Measurements from ENCODE around the gene GATAD2A.

The GATAD2A gene

DNA sequence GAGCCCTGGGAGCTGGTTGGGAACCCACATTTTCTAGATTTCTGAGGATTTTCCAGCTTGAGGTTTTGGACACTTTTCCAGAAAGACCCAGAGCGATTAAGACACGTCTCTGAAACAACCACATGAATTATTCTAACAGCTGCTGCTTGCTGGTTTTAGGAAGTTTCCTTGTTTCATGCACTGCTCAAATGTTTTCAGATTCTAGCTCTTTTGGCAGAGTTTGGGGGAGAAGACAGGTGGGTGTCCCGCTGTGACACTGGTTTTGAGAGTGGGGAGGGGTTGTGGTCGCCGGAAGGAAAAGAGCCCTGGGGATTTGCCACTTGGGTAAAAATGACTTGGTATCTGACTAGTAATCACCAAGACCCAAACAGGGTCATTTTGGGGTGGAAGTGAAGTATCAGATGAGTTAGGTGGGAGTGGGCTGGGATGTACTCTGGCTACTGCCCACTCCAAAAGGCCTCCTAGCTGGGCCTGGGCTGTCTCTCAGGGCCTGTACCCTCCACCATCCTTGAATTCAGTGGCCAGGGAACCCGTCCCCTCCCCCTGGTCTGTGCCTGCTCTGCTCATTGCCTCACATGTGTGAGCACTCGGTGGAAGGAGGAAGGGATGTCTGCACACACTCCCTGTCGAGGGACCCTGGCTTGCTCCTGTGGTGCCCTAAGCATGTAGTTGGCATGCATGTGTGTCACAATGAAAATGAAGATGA lies 13.2 kb downstream of the GATAD2A start:
- no peak for DNase-seq (ENCODE audit: low spot score in 2 of 2)
- Mint-ChIP-seq H3K36me3 (ENCODE audit: insufficient read depth) (peaks cover 19% of the 10 kb centered on the region), H3K4me1 (peaks cover 72% of the 10 kb centered on the region), H3K9me3 (no peaks in the 10 kb centered on the region), H3K27ac (ENCODE audit: low read depth) (peak overlapping the region; percentile 83), H3K27me3 (no peaks in the 10 kb centered on the region), H3K4me3 (peak overlapping the region; percentile 56)
- ATAC-seq (replicated peaks; ENCODE audit: extremely low read depth, poor library complexity, severe bottlenecking): no peak

DNA sequence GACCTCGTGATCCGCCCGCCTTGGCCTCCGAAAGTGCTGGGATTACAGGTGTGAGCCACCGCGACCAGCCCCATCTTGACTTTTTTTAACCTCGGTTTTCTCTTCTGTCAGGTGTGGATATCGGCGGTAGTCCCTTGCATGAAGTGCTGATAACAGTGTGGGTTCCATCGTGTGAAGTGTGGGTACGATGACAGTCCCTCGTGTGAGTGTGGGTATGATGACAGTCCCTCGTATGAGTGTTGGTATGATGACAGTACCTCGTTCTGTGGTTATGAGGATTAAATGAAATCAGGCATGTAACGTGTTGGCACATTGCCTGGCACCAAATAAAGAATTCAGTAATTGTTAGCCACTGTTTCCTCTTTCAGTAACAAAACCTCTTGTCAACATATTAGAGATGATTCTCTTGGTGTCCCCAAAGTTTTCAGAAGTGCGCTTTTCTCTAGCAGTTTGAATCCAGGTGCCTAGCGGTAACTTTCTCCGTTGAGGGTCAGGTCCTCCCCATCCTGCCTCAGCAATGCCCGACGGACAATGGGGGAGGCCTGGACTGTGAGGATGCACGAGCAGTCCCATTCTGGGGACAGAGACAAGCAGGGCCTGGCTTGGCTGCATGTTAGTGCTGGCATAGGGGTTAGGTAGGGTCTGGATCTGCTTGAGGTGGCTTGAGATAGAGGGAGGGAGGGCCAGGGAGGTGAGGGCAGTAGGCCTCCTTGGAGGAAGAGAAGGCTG lies 15.3 kb downstream of the GATAD2A start:
- H3K9me3 Mint-ChIP-seq: no peaks in the 10 kb centered on the region
- ATAC-seq (replicated peaks; ENCODE audit: extremely low read depth, poor library complexity, severe bottlenecking): peak; percentile 100
- peak overlapping the region; percentile 56 for H3K4me3 Mint-ChIP-seq
- H3K36me3 Mint-ChIP-seq (ENCODE audit: insufficient read depth): peaks cover 13% of the 10 kb centered on the region
- peaks cover 73% of the 10 kb centered on the region for H3K4me1 Mint-ChIP-seq
- peak; percentile 30 to 82 for DNase-seq (ENCODE audit: low spot score in 2 of 2)
- H3K27me3 Mint-ChIP-seq: no peaks in the 10 kb centered on the region
- H3K27ac Mint-ChIP-seq (ENCODE audit: low read depth): peak overlapping the region; percentile 89

DNA sequence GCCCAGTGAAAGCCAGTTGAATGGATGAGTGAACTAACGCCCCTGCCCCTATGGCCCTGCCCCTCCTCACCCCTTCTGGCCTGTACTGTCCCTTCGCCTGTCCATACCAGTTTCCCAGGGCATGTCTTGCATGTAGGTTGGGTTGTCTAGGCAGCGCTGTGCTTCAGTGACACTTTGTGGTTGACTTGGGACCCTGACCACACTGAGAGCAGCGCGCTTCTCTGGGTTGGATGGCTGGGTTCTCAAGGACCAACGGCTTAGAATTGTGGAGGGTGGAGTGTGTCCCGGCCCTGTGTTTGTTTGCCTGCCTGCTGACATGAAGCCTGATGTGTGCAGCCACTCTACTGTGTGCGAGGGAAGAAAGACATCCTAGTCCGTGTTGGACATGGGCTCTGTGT lies 15.8 kb downstream of the GATAD2A start:
- Mint-ChIP-seq H3K4me1 (peaks cover 73% of the 10 kb centered on the region), H3K9me3 (no peaks in the 10 kb centered on the region), H3K27me3 (no peaks in the 10 kb centered on the region), H3K4me3 (peak overlapping the region; percentile 56), H3K27ac (ENCODE audit: low read depth) (peak overlapping the region; percentile 89), H3K36me3 (ENCODE audit: insufficient read depth) (peaks cover 13% of the 10 kb centered on the region)
- no peak for ATAC-seq (replicated peaks; ENCODE audit: extremely low read depth, poor library complexity, severe bottlenecking)
- no peak for DNase-seq (ENCODE audit: low spot score in 2 of 2)

DNA sequence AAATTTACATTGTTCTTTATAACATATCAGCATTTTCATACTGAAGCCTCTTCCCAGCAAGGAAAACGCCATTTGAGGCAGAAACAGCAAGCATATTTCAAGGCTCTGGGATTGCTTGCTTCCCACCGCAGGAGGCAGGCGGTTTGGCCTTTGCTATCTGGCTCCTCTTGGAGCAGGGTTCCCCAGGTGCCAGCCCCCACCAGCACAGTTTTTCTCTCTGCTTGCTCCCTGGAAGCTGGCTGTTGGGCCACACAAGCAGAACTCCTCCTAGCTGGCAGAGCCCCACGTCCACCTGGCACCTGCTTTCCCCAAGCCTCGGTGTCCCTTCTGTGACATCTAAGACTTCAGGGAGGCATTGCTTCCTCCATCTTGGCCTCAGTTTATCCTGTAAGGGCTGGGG lies 16.7 kb downstream of the GATAD2A start:
- peak overlapping the region; percentile 56 for H3K4me3 Mint-ChIP-seq
- H3K36me3 Mint-ChIP-seq (ENCODE audit: insufficient read depth): peaks cover 14% of the 10 kb centered on the region
- H3K9me3 Mint-ChIP-seq: no peaks in the 10 kb centered on the region
- no peak for ATAC-seq (replicated peaks; ENCODE audit: extremely low read depth, poor library complexity, severe bottlenecking)
- peaks cover 75% of the 10 kb centered on the region for H3K4me1 Mint-ChIP-seq
- no peak for DNase-seq (ENCODE audit: low spot score in 2 of 2)
- H3K27me3 Mint-ChIP-seq: no peaks in the 10 kb centered on the region
- peak overlapping the region; percentile 89 for H3K27ac Mint-ChIP-seq (ENCODE audit: low read depth)

DNA sequence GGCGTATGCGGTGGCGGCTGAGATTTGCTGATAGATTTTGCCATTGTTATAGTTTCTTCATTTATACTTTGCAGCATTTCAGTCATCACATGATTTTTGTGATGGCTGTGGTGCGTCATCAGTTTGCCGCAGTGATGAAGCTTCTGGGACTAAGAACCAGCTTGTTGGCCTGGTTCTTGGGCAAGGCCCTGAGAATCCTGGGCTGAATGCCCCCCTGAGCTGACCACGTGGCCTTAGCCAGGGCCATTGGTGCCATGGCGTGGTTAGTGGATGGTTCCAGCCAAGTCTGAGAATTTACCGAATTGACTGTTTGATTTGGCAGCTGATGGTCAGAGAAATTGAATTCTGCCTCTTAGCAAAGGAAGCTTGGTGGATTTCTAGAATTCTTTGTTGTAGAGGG lies 17.8 kb downstream of the GATAD2A start:
- Mint-ChIP-seq H3K9me3 (no peaks in the 10 kb centered on the region), H3K36me3 (ENCODE audit: insufficient read depth) (peaks cover 10% of the 10 kb centered on the region), H3K4me3 (no peak overlapping the region), H3K27ac (ENCODE audit: low read depth) (no peak overlapping the region), H3K27me3 (no peaks in the 10 kb centered on the region), H3K4me1 (peaks cover 75% of the 10 kb centered on the region)
- ATAC-seq (replicated peaks; ENCODE audit: extremely low read depth, poor library complexity, severe bottlenecking): no peak
- DNase-seq (ENCODE audit: low spot score in 2 of 2): no peak

DNA sequence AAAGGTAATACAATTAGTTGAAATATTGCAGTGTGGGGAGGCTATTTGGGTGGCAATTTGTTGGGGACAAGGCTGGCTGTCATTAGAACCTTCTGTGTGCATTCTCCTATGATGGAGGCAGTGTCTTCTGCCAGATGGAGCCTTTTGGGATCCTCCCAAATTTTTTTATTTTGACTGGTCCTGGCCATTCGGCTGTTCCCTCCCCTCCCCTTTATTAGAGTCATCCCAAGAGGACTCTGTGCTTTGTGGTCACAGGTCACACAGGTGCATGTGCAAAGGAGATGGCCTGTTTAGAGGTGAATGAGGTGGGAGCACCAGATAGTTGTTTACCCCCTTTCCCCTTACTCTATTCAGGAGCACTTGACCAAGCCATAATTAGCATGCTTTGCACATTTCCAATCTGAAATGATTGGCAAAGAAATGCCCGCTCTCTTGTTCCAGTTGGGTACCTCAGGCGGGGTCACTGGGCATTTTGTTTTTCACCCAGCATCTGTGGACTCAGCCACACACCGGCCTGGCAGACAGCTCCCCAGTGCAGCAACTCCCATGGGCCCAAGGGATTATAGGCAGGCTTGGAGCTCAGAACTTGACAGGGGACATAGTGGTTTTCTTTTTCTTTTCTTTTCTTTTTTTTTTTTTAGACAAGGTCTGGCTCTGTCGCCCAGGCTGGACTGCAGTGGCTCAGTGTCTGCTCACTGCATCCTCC lies 19.8 kb downstream of the GATAD2A start:
- Mint-ChIP-seq H3K27ac (ENCODE audit: low read depth) (no peak overlapping the region), H3K36me3 (ENCODE audit: insufficient read depth) (peaks cover 17% of the 10 kb centered on the region), H3K4me3 (no peak overlapping the region), H3K9me3 (no peaks in the 10 kb centered on the region), H3K27me3 (no peaks in the 10 kb centered on the region), H3K4me1 (peaks cover 82% of the 10 kb centered on the region)
- DNase-seq (ENCODE audit: low spot score in 2 of 2) (no peak), ATAC-seq (replicated peaks; ENCODE audit: extremely low read depth, poor library complexity, severe bottlenecking) (no peak)

DNA sequence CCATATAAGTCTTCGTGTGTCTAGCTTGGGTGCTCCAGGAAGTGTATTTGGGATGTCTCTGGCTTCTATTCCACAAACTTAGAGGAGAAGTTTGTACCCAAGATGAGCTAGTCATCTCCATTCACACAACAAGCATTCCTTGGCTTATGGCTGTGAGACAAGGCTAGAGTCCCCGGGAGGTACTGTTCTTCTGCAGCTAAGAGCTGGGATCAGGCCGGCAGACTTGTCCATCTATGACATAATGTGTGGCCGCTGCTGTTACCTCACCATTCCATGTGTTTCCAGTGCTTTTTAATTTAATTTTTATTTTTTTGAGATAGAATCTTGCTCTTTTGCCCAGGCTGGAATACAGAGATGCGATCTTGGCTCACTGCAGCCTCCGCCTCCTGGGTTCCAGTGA lies 20.7 kb downstream of the GATAD2A start:
- DNase-seq (ENCODE audit: low spot score in 2 of 2) (no peak), ATAC-seq (replicated peaks; ENCODE audit: extremely low read depth, poor library complexity, severe bottlenecking) (no peak)
- H3K4me3 Mint-ChIP-seq: no peak overlapping the region
- H3K4me1 Mint-ChIP-seq: peaks cover 82% of the 10 kb centered on the region
- peaks cover 13% of the 10 kb centered on the region for H3K36me3 Mint-ChIP-seq (ENCODE audit: insufficient read depth)
- H3K9me3 Mint-ChIP-seq: no peaks in the 10 kb centered on the region
- no peak overlapping the region for H3K27ac Mint-ChIP-seq (ENCODE audit: low read depth)
- H3K27me3 Mint-ChIP-seq: no peaks in the 10 kb centered on the region

DNA sequence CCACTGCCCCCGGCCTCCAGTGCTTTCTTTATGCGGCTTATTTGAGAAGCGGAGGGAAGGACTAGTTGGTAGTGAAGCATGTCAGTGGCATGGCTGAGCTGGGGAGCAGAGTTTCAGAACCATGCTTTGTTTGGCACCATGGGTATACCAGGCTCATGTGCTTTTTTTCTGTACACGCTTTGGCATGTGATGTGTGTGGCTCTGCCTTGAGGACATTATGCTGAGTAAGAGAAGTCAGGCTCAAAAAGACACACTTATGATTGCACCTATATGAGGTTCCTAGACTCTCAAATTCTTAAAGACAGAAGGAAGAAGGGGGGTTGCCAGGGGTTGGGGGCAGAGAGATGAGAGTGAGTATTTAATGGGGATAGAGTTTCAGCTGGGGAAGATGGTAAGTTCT lies 21.3 kb downstream of the GATAD2A start:
- H3K27ac Mint-ChIP-seq (ENCODE audit: low read depth): no peak overlapping the region
- peaks cover 82% of the 10 kb centered on the region for H3K4me1 Mint-ChIP-seq
- no peaks in the 10 kb centered on the region for H3K9me3 Mint-ChIP-seq
- ATAC-seq (replicated peaks; ENCODE audit: extremely low read depth, poor library complexity, severe bottlenecking) (no peak), DNase-seq (ENCODE audit: low spot score in 2 of 2) (no peak)
- H3K36me3 Mint-ChIP-seq (ENCODE audit: insufficient read depth): peaks cover 10% of the 10 kb centered on the region
- no peaks in the 10 kb centered on the region for H3K27me3 Mint-ChIP-seq
- H3K4me3 Mint-ChIP-seq: no peak overlapping the region

DNA sequence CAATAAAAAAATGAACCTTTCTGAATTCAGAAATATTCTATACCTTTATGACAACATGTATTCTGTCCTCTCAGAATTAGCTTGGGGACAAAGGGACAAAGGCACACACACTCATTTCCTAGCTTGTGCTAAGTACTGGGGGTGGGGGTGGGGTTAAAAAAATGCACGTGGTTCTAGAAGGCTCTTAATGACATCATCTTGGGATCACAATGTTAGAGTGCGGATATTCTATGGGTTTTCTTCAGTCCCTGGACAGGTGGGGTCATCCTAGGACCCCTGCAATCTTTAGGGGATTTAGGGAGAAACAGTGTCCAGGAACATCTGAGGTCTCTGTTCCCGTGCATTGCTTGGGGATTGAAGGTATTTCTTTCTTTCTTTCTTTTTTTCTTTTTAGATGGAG lies 21.8 kb downstream of the GATAD2A start:
- Mint-ChIP-seq H3K4me3 (no peak overlapping the region), H3K4me1 (peaks cover 81% of the 10 kb centered on the region), H3K36me3 (ENCODE audit: insufficient read depth) (peaks cover 10% of the 10 kb centered on the region), H3K9me3 (no peaks in the 10 kb centered on the region), H3K27ac (ENCODE audit: low read depth) (no peak overlapping the region), H3K27me3 (no peaks in the 10 kb centered on the region)
- DNase-seq (ENCODE audit: low spot score in 2 of 2) (no peak), ATAC-seq (replicated peaks; ENCODE audit: extremely low read depth, poor library complexity, severe bottlenecking) (no peak)

DNA sequence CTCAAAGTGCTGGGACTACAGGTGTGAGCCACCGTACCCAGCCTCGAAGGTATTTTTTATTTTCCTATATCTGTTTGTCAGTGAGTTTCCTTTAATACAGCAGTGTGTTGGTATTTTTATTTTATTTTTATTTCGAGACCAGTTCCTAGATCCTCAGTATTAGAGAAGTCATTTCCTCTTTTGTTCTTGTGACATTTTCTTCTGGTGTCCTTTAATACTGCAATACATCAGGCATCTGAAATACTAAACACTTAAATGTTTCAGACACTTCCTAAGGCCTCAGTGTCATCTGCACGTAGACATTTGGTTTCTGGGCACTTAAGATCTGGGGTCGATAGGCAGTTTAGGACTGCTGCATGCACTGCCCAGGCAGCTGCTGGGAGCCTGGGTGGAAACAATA lies 22.5 kb downstream of the GATAD2A start:
- peaks cover 81% of the 10 kb centered on the region for H3K4me1 Mint-ChIP-seq
- H3K27me3 Mint-ChIP-seq: no peaks in the 10 kb centered on the region
- no peak overlapping the region for H3K4me3 Mint-ChIP-seq
- DNase-seq (ENCODE audit: low spot score in 2 of 2) (no peak), ATAC-seq (replicated peaks; ENCODE audit: extremely low read depth, poor library complexity, severe bottlenecking) (no peak)
- no peaks in the 10 kb centered on the region for H3K9me3 Mint-ChIP-seq
- peaks cover 11% of the 10 kb centered on the region for H3K36me3 Mint-ChIP-seq (ENCODE audit: insufficient read depth)
- peak overlapping the region; percentile 86 for H3K27ac Mint-ChIP-seq (ENCODE audit: low read depth)

DNA sequence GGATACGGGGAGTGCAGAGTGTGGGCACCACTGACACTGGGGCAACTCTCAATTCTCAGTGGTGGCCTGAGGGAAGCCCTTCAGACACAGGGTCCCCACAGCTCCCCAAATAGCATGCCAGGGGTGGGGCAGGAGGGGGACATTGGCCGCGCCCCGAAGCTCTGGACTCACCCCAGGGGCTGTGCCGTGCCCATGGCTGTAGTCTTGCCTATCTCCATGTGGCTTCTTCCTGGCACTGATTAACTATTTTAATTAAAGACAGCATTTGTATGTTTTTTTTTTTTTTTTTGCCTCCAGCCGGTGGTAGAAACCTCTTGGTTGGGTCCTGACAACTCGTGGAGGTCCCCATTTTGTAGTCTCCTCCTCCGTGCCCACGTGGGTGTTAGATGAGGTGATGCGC lies 23.3 kb downstream of the GATAD2A start:
- H3K36me3 Mint-ChIP-seq (ENCODE audit: insufficient read depth): peaks cover 11% of the 10 kb centered on the region
- H3K4me1 Mint-ChIP-seq: peaks cover 83% of the 10 kb centered on the region
- H3K9me3 Mint-ChIP-seq: no peaks in the 10 kb centered on the region
- peak overlapping the region; percentile 11 for H3K4me3 Mint-ChIP-seq
- ATAC-seq (replicated peaks; ENCODE audit: extremely low read depth, poor library complexity, severe bottlenecking) (no peak), DNase-seq (ENCODE audit: low spot score in 2 of 2) (no peak)
- H3K27me3 Mint-ChIP-seq: no peaks in the 10 kb centered on the region
- H3K27ac Mint-ChIP-seq (ENCODE audit: low read depth): peak overlapping the region; percentile 86

DNA sequence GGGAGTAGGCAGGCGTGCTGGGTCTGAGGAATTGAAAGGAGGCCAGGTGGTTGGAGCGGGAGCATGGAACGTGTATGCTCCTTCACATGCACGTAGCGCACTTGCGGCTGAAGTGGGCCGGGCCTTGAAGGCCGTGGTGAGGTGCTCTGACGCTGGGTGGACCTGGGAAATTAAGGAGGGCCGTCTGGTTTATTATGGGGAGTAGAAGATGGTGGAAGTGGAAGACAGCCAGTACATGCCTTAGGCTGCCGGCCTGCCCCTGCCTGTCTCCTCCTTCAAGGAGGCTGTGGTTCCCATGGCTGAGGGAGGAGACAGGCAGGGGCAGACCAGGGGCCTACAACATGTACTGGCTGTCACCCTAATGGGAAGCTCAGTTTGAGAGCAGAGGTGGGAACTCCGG lies 23.9 kb downstream of the GATAD2A start:
- Mint-ChIP-seq H3K27ac (ENCODE audit: low read depth) (peak overlapping the region; percentile 86), H3K9me3 (no peaks in the 10 kb centered on the region), H3K4me3 (no peak overlapping the region), H3K36me3 (ENCODE audit: insufficient read depth) (peaks cover 11% of the 10 kb centered on the region), H3K4me1 (peaks cover 88% of the 10 kb centered on the region), H3K27me3 (no peaks in the 10 kb centered on the region)
- DNase-seq (ENCODE audit: low spot score in 2 of 2) (no peak), ATAC-seq (replicated peaks; ENCODE audit: extremely low read depth, poor library complexity, severe bottlenecking) (no peak)

DNA sequence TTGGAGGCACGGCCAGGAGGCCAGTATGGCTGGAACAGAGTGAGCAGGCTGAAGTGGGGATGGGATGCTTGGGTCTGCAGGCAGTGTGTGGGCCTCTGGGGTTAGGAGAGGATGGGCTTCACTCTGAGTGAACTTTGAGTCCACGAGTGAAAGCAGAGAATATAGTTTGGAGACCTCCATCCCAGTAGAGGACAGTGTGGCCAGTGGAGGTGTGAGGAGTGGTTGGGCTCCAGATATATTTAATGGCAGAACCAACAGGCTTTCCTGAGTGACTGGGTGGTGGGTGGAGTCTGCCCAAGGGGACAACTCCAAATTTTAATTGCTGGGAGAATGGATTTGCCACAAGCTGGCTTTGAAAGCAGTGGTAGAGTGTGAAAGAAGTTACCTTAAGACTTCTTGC lies 27.3 kb downstream of the GATAD2A start:
- peaks cover 68% of the 10 kb centered on the region for H3K4me1 Mint-ChIP-seq
- no peaks in the 10 kb centered on the region for H3K9me3 Mint-ChIP-seq
- ATAC-seq (replicated peaks; ENCODE audit: extremely low read depth, poor library complexity, severe bottlenecking) (no peak), DNase-seq (ENCODE audit: low spot score in 2 of 2) (no peak)
- H3K36me3 Mint-ChIP-seq (ENCODE audit: insufficient read depth): peaks cover 13% of the 10 kb centered on the region
- H3K27me3 Mint-ChIP-seq: no peaks in the 10 kb centered on the region
- peak overlapping the region; percentile 93 for H3K27ac Mint-ChIP-seq (ENCODE audit: low read depth)
- no peak overlapping the region for H3K4me3 Mint-ChIP-seq

Measured in central memory CD8-positive, alpha-beta T cell (primary cell).